Activated gamma-delta T cell treated with Interleukin-2 at 50 U/mL for 16 hours (primary cell): ENCODE data around the gene EZH2.

Experiments
- DNase-seq: peaks from one replicate; pipeline ENCODE4 v3.0.0-alpha.2; 2020

Gene EZH2

GRCh38 chr7:148761499-148762278, 122.4 kb downstream of the EZH2 start:
- DNase-seq: no peak
